Natural killer cell treated with Interleukin-12 subunit alpha and Interleukin-12 subunit beta and Interleukin-15 and Interleukin-18, amount 100 ng/mL, for 72 hours (primary cell): ENCODE results near the gene SLC28A3. TPM values are rescaled to one million over a fixed set of nuclear protein-coding genes. Genes with fewer than 3 reads are reported as not detected.

Source experiments
- ATAC-seq, 2 donors: fragments of 150-1000 bp; cut with Tn5 transposase in 1 of 2; sonication (Bioruptor Pico), chemical (Tn5 transposase) in 1 of 2; 2 replicates each; pipeline ENCODE4 v1.10.0; 2021
- DNase-seq: peaks from one replicate; pipeline ENCODE4 v3.0.0; 2022; ENCODE audit warnings: low spot score
- H3K27ac Mint-ChIP-seq, 2 donors: 1 replicate in 1 of 2; 2 replicates in 1 of 2; pipeline ENCODE4 v1.8.0; 2022; ENCODE audit warnings: mixed read lengths in 2 of 2, mild to moderate bottlenecking in 1 of 2, moderate library complexity in 1 of 2
- H3K27me3 Mint-ChIP-seq, 2 donors: 1 replicate in 1 of 2; 2 replicates in 1 of 2; pipeline ENCODE4 v1.8.0; 2022; ENCODE audit warnings: mixed read lengths in 2 of 2
- H3K36me3 Mint-ChIP-seq: one replicate; pipeline ENCODE4 v1.8.0; 2022; ENCODE audit warnings: mixed read lengths
- H3K4me1 Mint-ChIP-seq, 2 donors: 1 replicate in 1 of 2; 2 replicates in 1 of 2; pipeline ENCODE4 v1.8.0; 2022; ENCODE audit warnings: low read depth in 2 of 2, mixed read lengths in 2 of 2, mild to moderate bottlenecking in 1 of 2
- H3K4me3 Mint-ChIP-seq: one replicate; pipeline ENCODE4 v1.8.0; 2022; ENCODE audit warnings: mixed read lengths
- H3K9me3 Mint-ChIP-seq: 2 replicates; pipeline ENCODE4 v1.8.0; 2022; ENCODE audit warnings: mixed read lengths
- total RNA-seq, 2 donors: library from RNA; stranded (reverse); gene quantifications; one replicate each; pipeline ENCODE4 v1.2.3, GENCODE V29; 2022

The SLC28A3 gene
- total RNA-seq, 2 donors from 2014 or later: 0.07 to 0.08 TPM

DNA sequence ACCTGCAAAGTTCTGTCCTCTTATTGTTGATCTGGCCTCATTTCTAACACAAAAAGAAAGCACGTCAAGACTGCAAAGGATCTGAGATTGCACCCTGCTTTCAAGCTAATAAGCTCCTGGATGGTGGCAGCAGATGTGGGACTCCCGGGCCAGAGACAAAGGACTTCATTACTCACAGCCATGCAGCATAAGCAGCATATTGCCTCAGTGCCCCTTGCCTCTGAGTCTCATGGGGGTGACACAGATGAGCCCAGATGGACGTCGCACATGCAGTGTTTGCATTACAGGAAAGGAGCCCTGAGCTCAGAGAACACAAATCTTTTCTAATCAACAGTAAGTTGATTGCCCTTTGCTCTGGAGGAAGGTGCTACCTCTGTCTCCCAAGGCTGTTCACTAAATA, 105.0 kb downstream of the SLC28A3 start:
- Mint-ChIP-seq H3K36me3 (no peaks in the 10 kb centered on the region), H3K4me1 (no peaks in the 10 kb centered on the region), H3K27me3 (peaks cover 14 to 22% of the 10 kb centered on the region in 2 donors), H3K4me3 (no peak overlapping the region), H3K9me3 (no peaks in the 10 kb centered on the region), H3K27ac (no peak overlapping the region)
- ATAC-seq (no peak), DNase-seq (no peak)

DNA sequence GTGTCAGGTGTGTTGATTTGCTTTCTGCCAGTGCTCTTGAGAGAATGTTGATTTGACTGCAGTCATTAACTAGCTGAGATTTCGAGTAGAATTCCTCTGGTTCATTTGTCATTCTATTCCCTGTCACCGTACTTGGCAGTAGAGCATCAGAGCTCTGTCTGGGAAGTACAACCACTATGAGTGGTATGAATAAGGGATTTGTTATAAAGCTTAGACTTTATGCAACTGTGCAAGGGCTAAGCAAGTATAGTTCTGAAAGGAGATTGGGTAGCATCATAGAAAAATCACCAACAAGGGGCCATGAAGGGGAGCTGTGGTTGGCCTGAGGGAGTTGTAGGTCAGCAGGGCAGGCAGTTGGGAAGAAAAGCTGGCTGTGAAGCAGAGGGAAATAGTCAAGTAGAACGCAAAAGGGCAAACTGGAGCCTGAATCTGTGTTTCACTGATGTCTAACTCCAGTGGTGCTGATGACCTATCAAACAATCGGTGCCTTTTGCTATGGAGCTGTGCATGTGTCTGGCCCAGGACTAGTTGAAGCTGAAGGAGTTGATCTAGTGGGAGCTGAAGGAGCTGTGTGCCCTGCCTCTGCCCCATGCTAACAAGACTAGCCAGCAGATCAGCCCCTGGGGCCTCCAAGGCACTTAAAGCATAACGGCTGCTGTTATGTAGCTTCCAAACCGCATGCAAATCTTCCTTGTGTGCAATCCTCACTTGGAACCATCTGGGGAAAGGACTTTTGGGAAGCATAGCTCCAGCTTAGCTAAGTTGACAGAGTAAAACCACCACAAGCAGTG, 110.0 kb downstream of the SLC28A3 start:
- Mint-ChIP-seq H3K4me1 (no peaks in the 10 kb centered on the region), H3K9me3 (no peaks in the 10 kb centered on the region), H3K36me3 (no peaks in the 10 kb centered on the region), H3K4me3 (no peak overlapping the region), H3K27me3 (peaks cover 8 to 11% of the 10 kb centered on the region in 2 donors), H3K27ac (no peak overlapping the region)
- DNase-seq (no peak), ATAC-seq (no peak)

DNA sequence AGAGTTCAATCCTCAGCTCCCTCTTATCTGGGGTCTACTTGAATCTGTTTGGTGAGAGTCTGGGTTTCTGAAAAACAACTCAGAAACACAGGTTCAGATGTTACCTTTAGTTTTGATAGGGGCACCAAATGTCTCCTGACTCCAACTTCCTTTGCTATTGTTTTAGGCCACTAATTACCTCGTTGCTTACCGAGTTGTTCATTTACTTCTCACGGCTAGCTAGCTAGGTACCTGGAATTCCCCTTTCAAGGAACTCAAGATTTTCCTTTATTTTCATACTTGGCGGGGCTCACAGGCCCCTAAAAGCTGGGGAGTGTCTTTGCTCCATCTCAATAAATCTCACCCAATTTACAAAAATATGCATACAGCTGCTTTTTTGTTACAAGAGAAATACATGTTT, 111.4 kb downstream of the SLC28A3 start:
- Mint-ChIP-seq H3K27ac (no peak overlapping the region), H3K27me3 (peaks cover 13 to 14% of the 10 kb centered on the region in 2 donors), H3K9me3 (no peaks in the 10 kb centered on the region), H3K4me1 (peaks cover 0 to 5% of the 10 kb centered on the region in 2 donors), H3K36me3 (no peaks in the 10 kb centered on the region), H3K4me3 (no peak overlapping the region)
- ATAC-seq (no peak), DNase-seq (no peak)

GRCh38 chr9:84228130-84228720, 112.3 kb downstream of the SLC28A3 start:
- H3K27ac Mint-ChIP-seq: no peak overlapping the region
- no peaks in the 10 kb centered on the region for H3K36me3 Mint-ChIP-seq
- H3K4me3 Mint-ChIP-seq: no peak overlapping the region
- no peaks in the 10 kb centered on the region for H3K9me3 Mint-ChIP-seq
- peaks cover 0 to 5% of the 10 kb centered on the region in 2 donors for H3K4me1 Mint-ChIP-seq
- DNase-seq: no peak
- H3K27me3 Mint-ChIP-seq: peaks cover 13 to 16% of the 10 kb centered on the region in 2 donors
- no peak for ATAC-seq

GRCh38 chr9:84226126-84226525, 114.4 kb downstream of the SLC28A3 start:
- DNase-seq (no peak), ATAC-seq (no peak)
- peaks cover 0 to 5% of the 10 kb centered on the region in 2 donors for H3K4me1 Mint-ChIP-seq
- peaks cover 6 to 14% of the 10 kb centered on the region in 2 donors for H3K27me3 Mint-ChIP-seq
- no peak overlapping the region for H3K27ac Mint-ChIP-seq
- no peak overlapping the region for H3K4me3 Mint-ChIP-seq
- H3K9me3 Mint-ChIP-seq: no peaks in the 10 kb centered on the region
- H3K36me3 Mint-ChIP-seq: no peaks in the 10 kb centered on the region
